ENCODE measurements around the gene DOK6.

The DOK6 gene

DNA sequence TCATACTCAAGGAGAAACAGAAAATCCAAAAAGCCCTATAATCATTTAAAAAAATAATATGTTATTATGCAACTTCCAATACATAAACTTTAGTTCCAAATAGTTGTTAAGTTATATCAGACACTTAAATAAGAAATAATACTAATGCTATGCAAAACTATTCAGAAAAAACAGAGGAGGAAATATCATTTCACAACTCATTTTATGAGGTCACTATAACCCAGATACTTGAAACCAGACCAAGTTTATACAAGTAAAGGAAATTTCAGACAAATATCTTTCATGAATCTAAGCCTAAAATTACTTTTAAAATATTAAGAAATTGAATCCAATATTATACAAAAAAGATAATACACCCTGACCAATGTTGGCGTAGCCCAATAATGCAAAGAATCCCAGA lies 286.2 kb downstream of the DOK6 start:
- DNase-seq (ENCODE audit: low read depth in 3 of 3): no peak

DNA sequence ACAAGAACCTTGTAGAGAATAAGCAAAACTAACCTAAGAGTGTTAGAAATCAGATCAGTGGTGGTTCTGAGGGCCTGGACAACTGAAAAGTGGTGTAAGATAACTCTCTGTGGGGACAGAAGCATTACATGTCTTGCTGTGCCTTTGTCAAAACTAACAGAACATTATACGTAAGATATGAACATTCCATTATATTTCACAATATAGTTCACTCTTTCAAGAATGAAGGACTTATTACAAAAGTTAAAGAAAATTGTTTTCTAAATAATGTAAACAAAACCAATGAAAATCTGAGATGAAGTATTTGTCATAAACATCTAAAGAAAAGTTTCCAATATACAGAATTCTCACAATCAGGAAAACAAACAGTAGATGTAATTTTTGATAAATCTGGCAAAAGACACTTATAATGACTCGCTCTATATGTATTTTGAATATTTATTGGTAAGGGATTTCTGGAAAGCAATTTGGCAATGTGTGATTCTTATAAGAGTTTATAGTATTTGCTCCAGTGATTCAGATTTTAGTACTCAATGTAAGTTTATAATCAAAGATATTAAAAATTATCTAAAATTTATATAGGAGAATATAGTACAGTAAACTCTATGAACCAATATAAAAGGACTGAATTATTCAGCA lies 288.6 kb downstream of the DOK6 start:
- DNase-seq (ENCODE audit: low read depth in 3 of 3): no peak

DNA sequence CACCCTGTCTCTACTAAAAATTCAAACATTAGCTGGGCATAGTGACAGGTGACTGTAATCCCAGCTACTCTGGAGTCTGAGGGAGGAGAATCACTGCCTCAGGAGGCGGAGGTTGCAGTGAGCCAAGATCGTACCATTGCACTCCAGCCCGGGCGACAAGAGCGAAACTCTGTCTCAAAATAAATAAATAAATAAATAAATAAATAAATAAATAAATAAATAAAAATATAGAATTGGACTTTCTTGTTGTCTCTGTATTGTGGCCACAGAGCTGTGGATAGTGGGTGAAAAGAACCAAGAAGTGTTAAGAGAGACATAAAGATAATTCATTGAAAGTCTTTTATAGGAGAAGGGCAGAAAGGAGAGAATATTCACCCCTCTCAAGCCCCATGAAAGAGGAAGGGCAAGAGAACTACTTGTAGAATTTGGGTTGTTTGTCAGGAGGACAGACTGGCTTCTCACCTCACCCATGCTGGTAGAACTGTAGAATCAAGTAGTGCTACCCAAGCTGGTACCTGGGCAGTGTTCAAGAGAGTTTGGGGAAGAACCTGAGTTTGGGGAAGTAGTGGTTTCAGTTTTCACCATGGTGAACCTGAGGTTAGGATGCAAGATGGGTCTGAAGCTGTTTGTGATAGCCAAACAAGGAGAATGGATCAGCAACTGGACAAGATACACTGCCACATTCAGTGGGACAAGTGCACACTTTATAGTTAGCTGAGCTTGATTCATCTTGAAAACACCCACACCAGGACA lies 290.5 kb downstream of the DOK6 start:
- no peak for DNase-seq (ENCODE audit: low read depth in 3 of 3)

DNA sequence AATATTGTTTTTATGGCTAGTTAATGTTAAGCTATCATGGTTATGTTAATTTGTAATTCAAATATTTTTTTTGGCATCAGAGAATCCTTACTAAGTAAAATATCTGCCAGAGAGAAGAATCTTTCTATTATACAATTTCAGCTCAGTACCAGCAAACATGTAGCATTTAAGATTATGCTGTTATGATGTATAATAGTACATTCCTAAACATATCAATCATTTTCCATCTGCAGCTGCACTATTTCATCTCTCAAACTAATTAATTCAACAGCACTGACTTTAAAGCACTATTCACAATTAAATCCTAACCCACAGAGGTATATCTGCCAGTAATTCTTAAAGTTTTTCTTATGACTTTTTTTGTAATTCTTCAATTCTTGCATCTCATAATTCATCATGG lies 296.4 kb downstream of the DOK6 start:
- DNase-seq (ENCODE audit: low read depth in 3 of 3): no peak

DNA sequence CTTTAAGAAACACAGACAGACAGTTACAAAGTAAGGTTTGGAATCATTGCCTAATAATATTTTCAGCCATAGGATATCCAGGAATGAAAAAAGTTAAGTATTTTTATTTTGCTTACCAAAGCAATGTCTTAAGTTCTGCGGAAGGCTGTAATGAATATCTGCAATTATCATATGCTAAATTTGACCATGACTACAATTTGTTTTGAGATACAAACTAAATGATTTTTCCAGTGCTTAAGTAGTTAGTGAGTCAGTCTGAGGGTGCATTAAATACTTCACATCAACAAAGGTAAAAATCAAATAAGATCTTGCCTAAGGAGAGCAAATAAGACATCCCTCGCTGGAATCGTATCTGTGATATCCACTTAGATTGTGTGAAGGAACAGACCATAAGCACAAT lies 297.0 kb downstream of the DOK6 start:
- DNase-seq (ENCODE audit: low read depth in 3 of 3): no peak

DNA sequence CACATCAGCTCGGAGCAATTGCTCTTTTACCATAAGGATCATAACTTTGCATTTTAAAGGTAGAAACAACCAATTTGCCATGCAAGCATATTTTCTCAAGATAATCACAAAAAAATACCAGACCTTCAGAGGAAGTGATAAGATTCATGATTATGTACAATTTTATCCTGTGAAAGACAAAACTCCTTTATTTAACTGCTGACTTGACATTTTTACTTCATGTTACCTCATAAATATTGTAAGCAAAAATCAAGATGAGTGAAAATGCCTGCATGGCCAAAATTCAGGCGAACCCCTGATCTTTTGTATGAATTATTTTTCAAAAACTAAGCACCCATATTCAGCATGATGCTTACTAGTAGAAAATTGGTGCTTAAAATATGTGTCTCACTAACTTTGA lies 300.6 kb downstream of the DOK6 start:
- no peak for DNase-seq (ENCODE audit: low read depth in 3 of 3)

DNA sequence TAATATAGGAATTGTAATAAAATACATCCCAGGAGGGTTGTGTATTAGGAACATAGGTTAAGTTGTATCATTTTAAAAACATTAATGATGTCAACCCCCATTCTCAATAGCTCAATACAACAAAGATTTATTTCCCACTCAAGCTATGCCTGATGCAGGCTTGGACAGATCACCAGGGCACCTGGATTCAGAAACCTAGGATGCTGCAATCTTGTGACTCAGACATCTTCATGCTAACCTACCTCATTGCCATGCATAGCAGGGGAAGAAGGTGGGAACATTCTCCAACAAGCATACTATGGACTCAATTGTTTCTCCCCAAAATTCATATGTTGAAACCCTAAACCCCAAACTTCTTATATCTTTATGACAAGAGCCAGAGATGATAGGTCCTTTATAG lies 302.8 kb downstream of the DOK6 start:
- no peak for DNase-seq (ENCODE audit: low read depth in 3 of 3)

DNA sequence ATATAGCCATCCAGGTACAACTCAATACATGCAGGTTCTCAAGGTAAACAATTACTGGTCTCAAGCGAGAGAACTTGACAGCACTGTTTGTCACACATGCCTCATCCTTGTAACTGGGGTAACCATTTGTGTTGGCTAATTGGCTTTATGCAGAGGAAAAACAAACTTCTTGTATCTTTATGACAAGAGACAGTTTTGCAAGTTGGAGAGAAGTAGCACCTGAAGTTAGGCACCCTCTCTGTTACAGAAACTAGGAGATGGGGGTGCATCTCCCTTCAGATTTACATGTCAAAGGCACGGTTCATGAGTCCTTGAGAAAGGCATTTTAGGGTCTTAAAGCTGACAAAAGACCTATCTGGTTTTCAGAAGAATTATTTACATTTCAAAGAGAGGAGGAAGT lies 305.3 kb downstream of the DOK6 start:
- DNase-seq (ENCODE audit: low read depth in 3 of 3): no peak

DNA sequence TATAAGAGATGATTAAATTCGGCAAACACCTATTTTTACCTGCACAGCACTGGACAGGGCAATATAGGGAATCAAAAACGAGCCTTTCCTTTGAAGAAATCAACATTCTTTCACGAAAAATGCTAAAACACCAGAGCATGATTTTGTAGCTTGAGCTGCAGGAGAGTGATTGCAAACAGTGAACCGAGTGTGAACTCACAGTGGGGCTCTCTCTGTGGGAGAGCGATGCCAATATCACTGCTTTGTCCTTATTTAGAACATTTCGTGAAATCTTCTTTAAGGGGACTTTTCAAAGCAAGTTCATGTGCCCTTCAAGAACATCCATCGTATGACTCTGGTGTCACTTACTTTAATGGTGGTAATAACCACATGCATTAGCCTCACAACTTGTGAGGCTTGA lies 308.2 kb downstream of the DOK6 start:
- DNase-seq (ENCODE audit: low read depth in 3 of 3): no peak

DNA sequence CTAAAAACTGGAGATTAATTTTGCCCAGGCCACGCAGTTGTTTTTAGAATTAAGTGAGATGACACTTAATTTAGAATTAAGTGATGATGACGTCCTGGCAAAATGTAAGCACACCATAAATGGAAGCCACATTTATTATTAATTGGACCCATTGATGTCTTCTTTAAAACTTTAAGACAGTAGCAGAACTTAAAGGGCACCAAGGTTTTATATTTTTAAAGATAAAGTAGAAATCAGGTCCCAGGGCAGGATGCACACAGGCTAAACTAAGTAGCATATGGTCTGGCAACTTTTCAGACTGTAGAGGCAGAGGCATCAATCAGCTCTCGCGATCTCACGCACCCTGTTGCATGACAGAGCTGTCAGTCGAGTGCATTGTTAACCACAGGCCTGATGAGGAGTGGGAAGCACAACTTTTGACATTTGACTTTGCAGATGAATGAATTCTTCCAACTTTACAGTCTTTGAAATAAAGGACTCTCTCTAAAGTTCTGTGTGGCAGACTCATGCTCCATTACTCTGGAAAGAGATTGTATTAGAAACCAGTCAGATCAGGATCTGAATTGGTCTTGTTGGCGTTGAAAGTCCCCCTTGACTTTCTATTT lies 314.6 kb downstream of the DOK6 start:
- no peak for DNase-seq (ENCODE audit: low read depth in 3 of 3)

DNA sequence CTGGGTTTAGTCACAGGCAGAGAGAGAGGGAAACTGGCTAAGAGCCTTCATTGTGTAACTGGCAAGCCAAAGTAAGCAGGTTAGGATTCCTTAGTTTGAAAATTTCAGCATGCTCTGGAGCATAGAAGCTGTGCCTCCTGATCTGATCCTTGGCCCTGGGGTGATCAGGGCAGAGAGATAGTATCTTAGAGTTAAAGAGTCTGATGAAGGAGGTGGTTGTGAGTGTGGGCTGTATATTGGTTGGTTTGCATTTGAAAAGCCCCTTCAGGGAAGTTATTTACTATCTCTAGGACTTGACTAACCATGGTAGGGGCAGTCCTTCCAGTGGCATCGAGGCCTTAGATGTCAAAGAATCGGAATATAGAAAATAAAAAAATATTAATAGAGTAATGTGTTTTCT lies 316.9 kb downstream of the DOK6 start:
- DNase-seq (ENCODE audit: low read depth in 3 of 3): no peak

DNA sequence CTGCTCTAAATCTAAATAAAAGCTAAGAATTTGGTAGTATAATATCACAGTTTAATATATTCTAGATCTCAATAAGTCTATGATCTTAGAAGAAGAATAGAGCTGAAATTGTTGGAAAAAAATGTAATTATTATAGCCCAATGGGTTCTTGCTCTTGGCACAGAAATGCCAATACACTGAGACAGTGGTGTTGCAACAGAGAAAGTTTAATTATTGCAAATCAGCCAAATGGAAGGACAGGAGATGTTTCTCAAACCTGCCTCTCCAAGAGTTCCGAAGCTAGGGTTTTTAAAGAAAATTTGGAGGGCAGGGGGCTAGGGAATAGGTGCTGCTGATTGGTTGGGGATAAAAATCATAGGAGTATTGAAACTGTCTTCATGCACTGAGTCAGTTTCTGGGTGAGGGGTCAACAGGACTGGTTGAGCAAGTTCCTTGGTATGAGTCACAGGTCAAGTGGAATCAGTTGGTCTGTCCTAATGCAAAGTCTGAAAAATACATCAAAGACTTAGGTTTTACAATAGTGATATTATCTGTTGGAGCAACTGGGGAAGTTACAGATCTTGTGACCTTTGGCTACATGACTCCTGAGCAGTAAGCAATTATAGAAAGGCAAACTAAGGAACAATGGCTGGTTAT lies 318.3 kb downstream of the DOK6 start:
- DNase-seq (ENCODE audit: low read depth in 3 of 3): no peak

DNA sequence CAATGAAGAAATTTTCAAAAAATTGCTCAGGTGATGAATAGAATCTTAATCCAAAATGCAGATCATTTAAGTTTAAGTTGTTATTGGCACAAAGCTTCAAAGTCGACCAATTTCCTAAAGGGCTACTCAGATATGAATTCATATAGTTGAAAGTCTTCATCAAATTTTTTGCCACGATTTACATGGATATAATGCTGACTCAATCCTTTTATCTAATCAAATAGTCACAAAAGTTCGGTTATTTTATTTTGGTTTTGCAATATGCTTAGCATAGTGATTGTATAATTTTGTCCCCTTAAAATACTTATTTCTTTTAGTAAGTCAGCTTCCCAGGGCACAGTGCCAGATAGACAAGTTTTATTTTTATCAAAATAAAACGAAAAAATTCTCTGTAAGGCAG lies 319.7 kb downstream of the DOK6 start:
- DNase-seq (ENCODE audit: low read depth in 3 of 3): no peak

DNA sequence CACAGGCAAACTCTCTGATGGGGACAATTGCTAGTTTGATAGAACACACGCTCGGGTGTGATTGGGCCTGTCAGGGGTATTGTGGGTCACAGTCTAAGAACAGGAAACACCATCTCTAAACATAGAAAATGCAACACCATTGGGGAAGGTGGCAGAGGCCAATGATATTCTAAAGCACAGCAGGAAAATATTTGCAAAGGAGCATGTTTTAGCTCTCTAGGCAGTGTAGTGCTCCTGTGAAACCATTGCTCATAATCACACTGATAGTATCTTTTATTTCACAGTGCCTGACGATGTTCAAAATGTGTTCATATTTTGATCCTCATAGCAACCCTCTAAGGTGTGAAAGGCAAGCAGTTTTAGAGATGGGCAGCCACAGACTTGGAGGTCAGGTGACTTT lies 322.7 kb downstream of the DOK6 start:
- DNase-seq (ENCODE audit: low read depth in 3 of 3): no peak

DNA sequence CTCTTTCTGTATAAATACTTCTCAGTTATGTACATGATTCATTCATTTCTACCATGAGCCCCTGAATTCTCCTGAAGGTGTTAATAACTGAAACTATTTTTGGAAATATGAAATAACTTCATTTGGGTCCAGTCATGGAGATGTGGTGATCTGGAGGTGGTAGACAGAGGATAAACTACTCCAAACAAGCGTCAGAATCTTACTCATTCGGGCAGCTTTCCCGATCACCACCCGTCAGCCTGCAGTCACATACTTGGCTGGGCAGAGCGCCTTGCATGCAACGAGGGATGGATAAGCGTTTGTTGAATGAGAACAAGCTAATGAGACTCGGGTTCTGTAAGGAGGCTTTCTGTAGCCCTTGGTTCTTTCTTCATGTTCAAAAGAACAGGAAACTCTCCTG lies 324.3 kb downstream of the DOK6 start:
- DNase-seq (ENCODE audit: low read depth in 3 of 3): no peak

DNA sequence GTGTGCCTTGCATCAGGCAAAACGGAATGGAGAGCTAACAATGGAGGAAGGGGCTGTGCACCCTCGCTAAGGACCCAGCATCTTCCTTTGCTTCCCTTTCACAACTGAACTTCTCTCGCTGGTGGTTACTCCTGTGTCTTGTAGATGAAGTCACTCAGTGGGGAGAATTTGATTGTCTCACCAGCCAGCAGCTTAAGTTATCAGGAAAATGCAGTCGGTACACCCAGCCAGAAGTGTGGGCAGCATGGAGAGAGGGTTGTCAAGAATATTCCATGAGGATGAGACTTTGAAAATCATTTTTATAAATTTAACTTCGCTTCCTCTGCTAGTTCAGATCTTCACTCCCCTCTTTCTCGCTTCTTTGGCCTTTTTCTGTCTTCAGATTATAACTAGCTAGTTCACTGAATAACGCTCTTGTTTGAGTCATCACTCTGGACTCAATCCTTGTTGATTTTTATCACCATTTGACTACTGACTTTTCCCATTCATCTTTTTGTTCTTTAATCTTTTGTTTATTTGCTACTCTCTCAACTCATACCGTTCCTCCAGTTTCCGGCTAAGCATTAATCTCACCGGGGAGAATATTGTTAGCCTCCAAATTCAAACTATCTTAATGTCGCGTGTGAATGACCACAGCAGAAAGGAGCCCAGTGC lies 325.3 kb downstream of the DOK6 start:
- no peak for DNase-seq (ENCODE audit: low read depth in 3 of 3)

DNA sequence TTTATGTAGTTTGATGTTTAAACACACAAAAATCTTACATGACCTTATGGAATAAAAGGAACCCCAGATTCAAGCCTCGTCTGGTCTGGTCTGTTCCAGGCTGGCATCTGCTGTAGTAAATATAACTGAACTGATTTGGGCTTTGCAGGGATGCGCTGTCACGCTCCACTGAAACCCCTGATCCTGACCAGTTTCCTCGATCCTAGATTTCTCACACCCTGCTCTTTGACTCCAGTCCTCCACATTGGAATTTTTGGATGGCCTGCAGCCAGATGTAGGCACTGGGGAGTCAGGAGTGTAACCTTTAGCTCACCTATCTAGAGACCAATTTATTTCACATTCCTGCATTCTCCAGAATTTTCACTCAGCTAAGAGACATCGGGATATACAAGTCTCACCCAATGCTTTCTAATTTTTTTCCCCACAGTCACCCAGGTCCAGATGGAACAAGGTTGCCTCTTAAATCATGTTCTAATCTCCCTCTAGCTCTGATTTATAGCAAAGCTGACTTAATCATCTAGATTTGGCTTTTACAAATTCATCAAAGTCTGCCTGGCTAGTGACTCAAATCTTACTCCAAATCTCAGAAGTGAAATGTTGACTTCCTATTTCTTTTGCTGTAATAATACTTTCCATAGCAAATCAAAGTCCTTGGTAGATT lies 327.4 kb downstream of the DOK6 start:
- DNase-seq (ENCODE audit: low read depth in 3 of 3): no peak

DNA sequence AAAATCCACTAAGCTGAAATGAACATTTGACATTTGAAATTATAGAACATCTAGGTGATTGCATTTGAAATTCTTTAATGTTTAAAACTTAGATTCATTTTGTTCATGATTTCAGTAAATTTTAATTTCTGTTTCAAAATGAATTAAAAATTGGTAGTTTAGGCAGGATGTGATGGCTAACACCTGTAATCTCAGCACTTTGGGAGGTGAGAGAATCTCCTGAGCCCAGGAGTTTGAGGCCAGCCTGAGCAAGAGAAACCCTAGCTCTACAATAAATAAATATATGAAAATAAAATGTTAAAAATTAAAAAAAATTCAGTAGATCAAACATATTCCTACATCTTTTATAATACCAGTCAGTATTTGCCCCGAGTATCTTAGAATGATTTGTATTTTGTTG lies 330.0 kb downstream of the DOK6 start:
- DNase-seq (ENCODE audit: low read depth in 3 of 3): no peak

DNA sequence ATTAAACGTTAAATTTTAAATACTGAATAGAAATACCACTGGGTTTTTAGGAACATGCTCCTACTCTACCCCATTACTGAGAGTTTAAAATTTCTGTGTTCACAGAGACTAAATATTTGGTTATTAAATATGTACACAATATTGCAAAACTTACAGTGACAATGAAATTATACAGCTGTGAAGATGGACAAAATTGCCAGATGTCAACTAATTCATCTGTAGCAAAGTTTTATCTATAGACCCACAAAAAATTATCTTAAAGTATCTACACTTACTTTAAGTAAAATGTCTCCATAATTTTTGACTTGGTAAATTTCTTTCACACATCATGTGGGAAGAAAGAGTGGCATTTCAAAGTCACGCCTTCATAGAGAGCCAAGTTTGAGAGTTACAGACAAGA lies 333.8 kb downstream of the DOK6 start:
- no peak for DNase-seq (ENCODE audit: low read depth in 3 of 3)

DNA sequence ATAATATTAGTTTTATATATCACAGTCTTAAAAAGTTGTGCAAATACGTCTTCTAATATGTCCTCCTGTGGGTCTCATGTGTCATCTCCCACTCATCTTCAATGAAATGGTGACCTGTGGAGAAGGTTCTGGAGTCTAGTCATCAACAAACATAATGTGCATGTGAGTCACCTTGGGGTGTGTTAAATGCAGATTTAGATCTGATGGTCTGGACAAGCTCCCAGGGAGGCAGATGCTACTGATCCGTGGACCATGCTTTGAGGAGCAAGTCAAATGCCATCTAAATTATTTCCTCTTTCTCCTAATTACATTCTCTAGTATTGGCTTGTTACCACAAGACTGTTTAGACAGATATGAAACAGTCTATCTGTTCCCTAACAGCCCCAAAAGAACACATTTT lies 336.0 kb downstream of the DOK6 start:
- DNase-seq (ENCODE audit: low read depth in 3 of 3): no peak

DNA sequence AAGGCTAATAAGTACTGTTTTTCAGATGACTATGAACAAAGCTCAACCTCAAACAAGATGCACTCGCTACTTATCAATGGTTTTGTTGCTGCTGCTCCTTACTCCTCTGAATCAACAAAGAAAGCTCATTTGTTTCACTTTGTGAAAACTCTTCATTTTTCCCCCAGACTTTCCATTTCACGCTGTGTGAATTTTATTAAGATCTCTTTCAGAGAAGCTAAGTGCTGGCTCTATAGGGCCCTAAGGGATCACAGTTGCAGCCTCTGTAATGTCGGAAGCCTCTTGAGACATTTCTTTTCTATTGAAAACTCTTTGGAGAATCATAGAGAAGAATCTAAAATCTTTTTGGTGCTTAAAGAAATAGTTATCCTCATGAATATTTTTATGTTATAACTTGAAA lies 337.2 kb downstream of the DOK6 start:
- DNase-seq (ENCODE audit: low read depth in 3 of 3): no peak

DNA sequence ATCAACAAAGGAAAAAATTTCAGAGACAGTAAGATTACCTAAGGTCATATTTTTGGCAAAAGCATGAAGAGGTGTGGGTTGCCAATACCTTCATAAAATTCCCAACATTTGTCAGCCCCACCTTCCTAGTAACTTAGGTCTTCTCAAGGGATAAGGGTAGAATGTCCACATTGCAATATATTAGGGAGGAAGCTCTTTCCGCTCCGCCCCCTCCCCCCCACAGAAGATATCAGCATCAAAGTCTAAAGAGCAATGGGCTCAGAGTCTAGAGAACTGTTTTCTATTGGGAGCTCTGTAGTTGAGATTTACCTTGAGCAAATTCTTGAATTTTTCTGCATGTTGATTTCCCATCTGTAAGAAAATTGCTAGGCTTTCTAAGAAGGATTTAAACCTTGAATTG lies 346.7 kb downstream of the DOK6 start:
- DNase-seq (ENCODE audit: low read depth in 3 of 3): no peak

All from stimulated activated CD4-positive, alpha-beta T cell treated with anti-CD3 and anti-CD28 coated beads, TNF-alpha, amount 100 ng/mL, for 4 hours (primary cell).